ENCODE data around the gene GLIS1. TPM values are rescaled to one million over a fixed set of nuclear protein-coding genes. Genes with fewer than 3 reads are reported as not detected.

The GLIS1 gene
- total and polyA plus RNA-seq, 2 donors (not counting 3 experiments of a cell fraction or from before 2014, with no cell fraction given) = not detected

DNA sequence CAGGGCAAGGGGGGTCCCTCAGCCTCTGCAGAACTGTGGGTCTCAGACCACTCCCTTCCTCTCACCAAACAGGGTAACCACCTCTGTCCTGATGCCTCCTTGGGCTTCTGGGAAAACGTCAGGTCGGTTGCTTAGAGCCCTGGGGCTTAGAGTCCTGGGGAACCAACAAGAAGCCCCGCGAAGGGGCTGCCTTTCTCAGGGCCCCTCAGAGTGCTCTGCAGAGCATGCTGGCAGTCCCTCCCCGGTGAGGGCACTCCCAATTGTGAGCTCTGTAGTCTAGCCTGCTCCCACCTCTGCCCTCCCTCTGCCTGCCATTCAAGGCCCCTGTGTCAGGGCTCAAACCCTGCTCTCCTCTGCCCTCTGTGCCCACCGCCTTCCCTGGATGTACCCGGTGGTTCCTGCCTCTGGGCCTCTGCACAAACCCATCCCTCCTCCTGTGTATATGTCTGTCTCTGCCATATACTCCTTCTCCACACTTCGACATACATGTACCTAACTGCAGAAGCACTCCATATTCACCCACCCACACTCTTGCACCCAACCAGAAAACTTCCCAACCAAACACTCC lies 187.5 kb downstream of the GLIS1 start:
- dilution Hi-C loops (cut with MboI; ENCODE audit: extremely low pct_ligation_motif_present, low sequenced_read_pairs) (no loop called here), intact Hi-C loops (cut with micrococcal nuclease) (no loop called here)
- TF ChIP-seq POLR2A (IDR thresholded peaks at IDR 0.05; ENCODE audit: low read depth, low read length) = no peak
- no peak for TF ChIP-seq MYC (IDR thresholded peaks at IDR 0.05; ENCODE audit: low read depth, low read length)
- no peak for TF ChIP-seq JUN (IDR thresholded peaks at IDR 0.05; ENCODE audit: borderline replicate concordance, insufficient read depth, insufficient read length, low read depth)
- TF ChIP-seq POLR2AphosphoS5 (IDR thresholded peaks at IDR 0.05; ENCODE audit: insufficient read depth, low read depth, low read length) = no peak
- no peaks in the 10 kb centered on the region for H3K27me3 ChIP-seq (ENCODE audit: control insufficient read depth in 2 of 2, insufficient read depth in 2 of 2, low read length in 2 of 2)
- no peak overlapping the region for H3K27ac ChIP-seq (ENCODE audit: insufficient read depth, low read depth, low read length)
- CTCF ChIA-PET = no interaction called here
- no peak overlapping the region for H3K9ac ChIP-seq (replicated peaks; ENCODE audit: extremely low read depth, insufficient read depth, low read length)
- no TSS peak for BruUV-seq (replicated peaks)
- H3K36me3 ChIP-seq (ENCODE audit: control insufficient read depth in 2 of 2, extremely low read depth in 1 of 2, insufficient read depth in 2 of 2, low read length in 2 of 2) = no peaks in the 10 kb centered on the region
- H3K4me1 ChIP-seq (ENCODE audit: control insufficient read depth, extremely low read depth, insufficient read depth, low read length) = no peaks in the 10 kb centered on the region
- H2AFZ ChIP-seq (ENCODE audit: low read depth, low read length) = no peak overlapping the region
- H3K9me1 ChIP-seq (replicated peaks; ENCODE audit: control insufficient read depth, extremely low read depth, insufficient read depth, low read length) = no peaks in the 10 kb centered on the region
- no peaks in the 10 kb centered on the region for H3K9me3 ChIP-seq (replicated peaks; ENCODE audit: control insufficient read depth, insufficient read depth, low read length)
- no peak overlapping the region for H3K4me3 ChIP-seq (replicated peaks in 1 of 3; ENCODE audit: insufficient read depth in 1 of 3, low read depth in 1 of 3, low read length in 3 of 3)
- no peaks in the 10 kb centered on the region for H4K20me1 ChIP-seq (replicated peaks; ENCODE audit: control insufficient read depth, extremely low read depth, insufficient read depth, low read length)
- no peak overlapping the region for H3K4me2 ChIP-seq (ENCODE audit: insufficient read depth, low read length)
- no peaks in the 10 kb centered on the region for H3K79me2 ChIP-seq (ENCODE audit: control insufficient read depth, insufficient read depth, low read length)
- POLR2A ChIA-PET = no interaction called here
- FAIRE-seq (no peak), DNase-seq (ENCODE audit: low read depth, low spot score) (no peak)

DNA sequence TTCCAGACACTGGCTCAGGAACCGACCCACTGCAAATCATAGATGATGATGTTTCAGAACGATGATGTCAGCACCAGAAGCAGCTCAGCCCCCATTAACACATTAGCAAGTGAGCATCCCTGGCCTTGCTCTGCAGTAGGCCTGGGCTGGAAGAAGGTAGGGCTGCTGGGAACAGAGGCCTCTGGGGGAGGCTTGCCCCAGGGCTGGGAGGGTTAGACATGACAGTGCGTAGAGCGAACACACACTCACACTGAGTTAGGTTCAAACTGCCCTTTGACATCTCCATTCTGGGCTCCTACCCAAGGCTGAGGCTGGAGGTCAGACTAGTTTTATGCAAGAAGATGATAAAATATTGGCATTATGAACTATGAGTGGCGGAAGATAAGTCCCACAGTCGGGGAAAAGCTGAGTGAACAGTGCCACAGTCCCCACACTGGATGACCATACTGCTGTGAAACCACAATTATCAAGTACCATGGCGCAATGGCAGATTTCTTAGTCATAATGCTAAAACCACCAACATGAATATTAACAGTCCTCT lies 188.7 kb downstream of the GLIS1 start:
- TF ChIP-seq JUN (IDR thresholded peaks at IDR 0.05; ENCODE audit: borderline replicate concordance, insufficient read depth, insufficient read length, low read depth) (no peak), FOS (IDR thresholded peaks at IDR 0.05; ENCODE audit: borderline replicate concordance, insufficient read depth, low read length) (no peak), MYC (IDR thresholded peaks at IDR 0.05; ENCODE audit: low read depth, low read length) (no peak), EZH2 (IDR thresholded peaks at IDR 0.05; ENCODE audit: borderline replicate concordance, low read depth, low read length, severe bottlenecking) (no peak), POLR2AphosphoS5 (IDR thresholded peaks at IDR 0.05; ENCODE audit: insufficient read depth, low read depth, low read length) (no peak), GATA2 (IDR thresholded peaks at IDR 0.05; ENCODE audit: insufficient read depth, insufficient read length, low read depth, low read length) (no peak)
- TF ChIP-seq, protein P1, sequence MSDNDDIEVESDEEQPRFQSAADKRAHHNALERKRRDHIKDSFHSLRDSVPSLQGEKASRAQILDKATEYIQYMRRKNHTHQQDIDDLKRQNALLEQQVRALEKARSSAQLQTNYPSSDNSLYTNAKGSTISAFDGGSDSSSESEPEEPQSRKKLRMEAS (IDR thresholded peaks at IDR 0.05; ENCODE audit: insufficient read depth, insufficient read length) = no peak
- dilution Hi-C loops (cut with MboI; ENCODE audit: extremely low pct_ligation_motif_present, low sequenced_read_pairs) = no loop called here
- CTCF ChIA-PET = interaction anchor here (1.0 kb wide), 1 partner anchor 65 kb away, joined by 4 read pairs; no protein-coding TSS in a partner anchor

More for the DNA sequence above, 188.7 kb downstream of the GLIS1 start:
- Histone ChIP-seq H3K9me3 (replicated peaks; ENCODE audit: control insufficient read depth, insufficient read depth, low read length) (no peaks in the 10 kb centered on the region), H3K4me1 (ENCODE audit: control insufficient read depth, extremely low read depth, insufficient read depth, low read length) (no peaks in the 10 kb centered on the region), H3K4me3 (replicated peaks in 1 of 3; ENCODE audit: insufficient read depth in 1 of 3, low read depth in 1 of 3, low read length in 3 of 3) (no peak overlapping the region), H3K9ac (replicated peaks; ENCODE audit: extremely low read depth, insufficient read depth, low read length) (no peak overlapping the region), H3K27ac (ENCODE audit: insufficient read depth, low read depth, low read length) (no peak overlapping the region), H4K20me1 (replicated peaks; ENCODE audit: control insufficient read depth, extremely low read depth, insufficient read depth, low read length) (no peaks in the 10 kb centered on the region), H3K4me2 (ENCODE audit: insufficient read depth, low read length) (no peak overlapping the region), H3K27me3 (ENCODE audit: control insufficient read depth in 2 of 2, insufficient read depth in 2 of 2, low read length in 2 of 2) (no peaks in the 10 kb centered on the region), H3K79me2 (ENCODE audit: control insufficient read depth, insufficient read depth, low read length) (no peaks in the 10 kb centered on the region), H3K36me3 (ENCODE audit: control insufficient read depth in 2 of 2, extremely low read depth in 1 of 2, insufficient read depth in 2 of 2, low read length in 2 of 2) (no peaks in the 10 kb centered on the region), H3K9me1 (replicated peaks; ENCODE audit: control insufficient read depth, extremely low read depth, insufficient read depth, low read length) (no peaks in the 10 kb centered on the region), H2AFZ (ENCODE audit: low read depth, low read length) (no peak overlapping the region)
- POLR2A ChIA-PET = no interaction called here
- no peak for FAIRE-seq
- no peak for DNase-seq (ENCODE audit: low read depth, low spot score)
- intact Hi-C loops (cut with micrococcal nuclease) = no loop called here
- BruUV-seq (replicated peaks) = no TSS peak
